H1 (cell line): ENCODE measurements around the gene DRC7. TPM values are rescaled to one million over a fixed set of nuclear protein-coding genes. Genes with fewer than 3 reads are reported as not detected.

Experiments used
- HDAC2 ChIP-seq, 2 experiments: fragments of 300-600 bp in 1 of 2; sonication (generic) in 1 of 2; IDR thresholded peaks; 2 replicates each; pipeline ENCODE4 v1.6.1; 2011 to 2012; ENCODE audit warnings: low read depth in 2 of 2, low read length in 2 of 2, mild to moderate bottlenecking in 2 of 2, moderate library complexity in 2 of 2, borderline replicate concordance in 1 of 2, inconsistent platforms in 1 of 2
- HDAC6 ChIP-seq: IDR thresholded peaks from one replicate; pipeline ENCODE4 v1.7.1; 2012; ENCODE audit warnings: low read depth, mild to moderate bottlenecking, inconsistent platforms, low read length, moderate library complexity
- KDM1A ChIP-seq: fragments of 200-600, 300-600 bp; sonication (generic); IDR thresholded peaks from 2 replicates; pipeline ENCODE4 v1.7.1; 2016; ENCODE audit warnings: mild to moderate bottlenecking, low read length, borderline replicate concordance
- NANOG ChIP-seq: IDR thresholded peaks from 2 replicates; pipeline ENCODE4 v1.6.1; 2011; ENCODE audit warnings: low read length, low read depth, mild to moderate bottlenecking, inconsistent platforms; ENCODE audit not compliant: insufficient read depth, poor library complexity, severe bottlenecking
- RFX5 ChIP-seq: IDR thresholded peaks from 2 replicates; pipeline ENCODE4 v1.6.1; 2011; ENCODE audit warnings: low read depth, low read length, improper control_type of control experiment, borderline replicate concordance
- polyA plus RNA-seq, 7 experiments: library from polyadenylated mRNA; depleted of rRNA in 3 of 7; stranded (reverse) in 5 of 7; unstranded in 2 of 7; fragments of >200 nt in 5 of 7; fragments of 200-250 nt in 2 of 7; gene quantifications; 1 replicate in 5 of 7; 2 replicates in 1 of 7; 4 replicates in 1 of 7; pipeline versions ENCODE4 v1.2.1 to v1.2.3, GENCODE V29; 2011 to 2013; ENCODE audit warnings: missing spikeins in 2 of 7, mixed read lengths in 2 of 7
- total RNA-seq: library from RNA; stranded (reverse); fragmentation: NEBNext Ultra II Directional; extraction: Animal tissue kit (Norgen Biotek cat#: 25700); gene quantifications from 2 replicates; pipeline ENCODE4 v1.2.1, GENCODE V29; 2021
- TF ChIP-seq, protein P1 (sequence below): fragments of 300-600 bp; sonication (generic); IDR thresholded peaks from 2 replicates; pipeline ENCODE4 v1.7.1; 2012; ENCODE audit warnings: low read length, moderate library complexity, mild to moderate bottlenecking, inconsistent platforms; ENCODE audit not compliant: insufficient replicate concordance
- TF ChIP-seq, protein P2 (sequence below): IDR thresholded peaks from 2 replicates; pipeline ENCODE4 v1.6.1; 2012; ENCODE audit warnings: low read length, inconsistent platforms

The DRC7 gene
- total and polyA plus RNA-seq, 2 of the 8 experiments (the other 6 are each of a cell fraction or from before 2014, with no cell fraction given): 0.14 TPM; not detected in 1

DNA sequence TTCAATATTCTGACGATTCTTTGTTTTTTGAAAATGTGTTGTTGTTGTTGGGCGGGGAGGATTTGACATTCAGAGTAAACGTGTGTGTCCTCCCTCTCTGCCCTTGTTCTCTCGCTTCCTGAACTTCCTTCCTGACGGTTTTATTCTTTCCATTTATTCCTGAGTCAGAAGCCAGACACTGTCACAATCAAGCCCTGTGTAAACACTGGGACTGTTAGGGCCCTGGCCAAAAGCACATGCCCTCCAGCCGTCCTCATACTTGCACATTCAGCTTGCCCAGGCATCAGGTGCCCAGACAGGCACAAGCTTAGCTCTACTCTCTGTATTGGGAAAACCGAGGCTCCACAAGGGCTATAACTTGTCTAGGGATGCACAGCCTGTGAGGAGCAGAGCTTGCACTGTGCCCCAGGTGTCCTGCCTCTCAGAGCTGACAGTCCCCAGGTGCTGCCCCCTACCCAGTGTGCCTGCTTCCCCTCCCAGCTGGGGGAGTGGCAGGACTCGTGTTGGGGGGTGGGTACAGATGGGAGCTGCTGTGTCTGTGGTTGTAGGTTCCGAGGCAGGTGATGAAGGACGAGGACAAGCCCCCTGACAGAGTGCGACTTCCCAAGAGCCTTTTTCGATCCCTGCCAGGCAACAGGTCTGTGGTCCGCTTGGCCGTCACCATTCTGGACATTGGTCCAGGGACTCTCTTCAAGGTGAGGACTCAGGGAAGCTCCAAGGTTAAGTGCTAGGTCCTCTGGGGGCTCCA, 16.8 kb upstream of the DRC7 start (continued):
- TF ChIP-seq, protein P1, sequence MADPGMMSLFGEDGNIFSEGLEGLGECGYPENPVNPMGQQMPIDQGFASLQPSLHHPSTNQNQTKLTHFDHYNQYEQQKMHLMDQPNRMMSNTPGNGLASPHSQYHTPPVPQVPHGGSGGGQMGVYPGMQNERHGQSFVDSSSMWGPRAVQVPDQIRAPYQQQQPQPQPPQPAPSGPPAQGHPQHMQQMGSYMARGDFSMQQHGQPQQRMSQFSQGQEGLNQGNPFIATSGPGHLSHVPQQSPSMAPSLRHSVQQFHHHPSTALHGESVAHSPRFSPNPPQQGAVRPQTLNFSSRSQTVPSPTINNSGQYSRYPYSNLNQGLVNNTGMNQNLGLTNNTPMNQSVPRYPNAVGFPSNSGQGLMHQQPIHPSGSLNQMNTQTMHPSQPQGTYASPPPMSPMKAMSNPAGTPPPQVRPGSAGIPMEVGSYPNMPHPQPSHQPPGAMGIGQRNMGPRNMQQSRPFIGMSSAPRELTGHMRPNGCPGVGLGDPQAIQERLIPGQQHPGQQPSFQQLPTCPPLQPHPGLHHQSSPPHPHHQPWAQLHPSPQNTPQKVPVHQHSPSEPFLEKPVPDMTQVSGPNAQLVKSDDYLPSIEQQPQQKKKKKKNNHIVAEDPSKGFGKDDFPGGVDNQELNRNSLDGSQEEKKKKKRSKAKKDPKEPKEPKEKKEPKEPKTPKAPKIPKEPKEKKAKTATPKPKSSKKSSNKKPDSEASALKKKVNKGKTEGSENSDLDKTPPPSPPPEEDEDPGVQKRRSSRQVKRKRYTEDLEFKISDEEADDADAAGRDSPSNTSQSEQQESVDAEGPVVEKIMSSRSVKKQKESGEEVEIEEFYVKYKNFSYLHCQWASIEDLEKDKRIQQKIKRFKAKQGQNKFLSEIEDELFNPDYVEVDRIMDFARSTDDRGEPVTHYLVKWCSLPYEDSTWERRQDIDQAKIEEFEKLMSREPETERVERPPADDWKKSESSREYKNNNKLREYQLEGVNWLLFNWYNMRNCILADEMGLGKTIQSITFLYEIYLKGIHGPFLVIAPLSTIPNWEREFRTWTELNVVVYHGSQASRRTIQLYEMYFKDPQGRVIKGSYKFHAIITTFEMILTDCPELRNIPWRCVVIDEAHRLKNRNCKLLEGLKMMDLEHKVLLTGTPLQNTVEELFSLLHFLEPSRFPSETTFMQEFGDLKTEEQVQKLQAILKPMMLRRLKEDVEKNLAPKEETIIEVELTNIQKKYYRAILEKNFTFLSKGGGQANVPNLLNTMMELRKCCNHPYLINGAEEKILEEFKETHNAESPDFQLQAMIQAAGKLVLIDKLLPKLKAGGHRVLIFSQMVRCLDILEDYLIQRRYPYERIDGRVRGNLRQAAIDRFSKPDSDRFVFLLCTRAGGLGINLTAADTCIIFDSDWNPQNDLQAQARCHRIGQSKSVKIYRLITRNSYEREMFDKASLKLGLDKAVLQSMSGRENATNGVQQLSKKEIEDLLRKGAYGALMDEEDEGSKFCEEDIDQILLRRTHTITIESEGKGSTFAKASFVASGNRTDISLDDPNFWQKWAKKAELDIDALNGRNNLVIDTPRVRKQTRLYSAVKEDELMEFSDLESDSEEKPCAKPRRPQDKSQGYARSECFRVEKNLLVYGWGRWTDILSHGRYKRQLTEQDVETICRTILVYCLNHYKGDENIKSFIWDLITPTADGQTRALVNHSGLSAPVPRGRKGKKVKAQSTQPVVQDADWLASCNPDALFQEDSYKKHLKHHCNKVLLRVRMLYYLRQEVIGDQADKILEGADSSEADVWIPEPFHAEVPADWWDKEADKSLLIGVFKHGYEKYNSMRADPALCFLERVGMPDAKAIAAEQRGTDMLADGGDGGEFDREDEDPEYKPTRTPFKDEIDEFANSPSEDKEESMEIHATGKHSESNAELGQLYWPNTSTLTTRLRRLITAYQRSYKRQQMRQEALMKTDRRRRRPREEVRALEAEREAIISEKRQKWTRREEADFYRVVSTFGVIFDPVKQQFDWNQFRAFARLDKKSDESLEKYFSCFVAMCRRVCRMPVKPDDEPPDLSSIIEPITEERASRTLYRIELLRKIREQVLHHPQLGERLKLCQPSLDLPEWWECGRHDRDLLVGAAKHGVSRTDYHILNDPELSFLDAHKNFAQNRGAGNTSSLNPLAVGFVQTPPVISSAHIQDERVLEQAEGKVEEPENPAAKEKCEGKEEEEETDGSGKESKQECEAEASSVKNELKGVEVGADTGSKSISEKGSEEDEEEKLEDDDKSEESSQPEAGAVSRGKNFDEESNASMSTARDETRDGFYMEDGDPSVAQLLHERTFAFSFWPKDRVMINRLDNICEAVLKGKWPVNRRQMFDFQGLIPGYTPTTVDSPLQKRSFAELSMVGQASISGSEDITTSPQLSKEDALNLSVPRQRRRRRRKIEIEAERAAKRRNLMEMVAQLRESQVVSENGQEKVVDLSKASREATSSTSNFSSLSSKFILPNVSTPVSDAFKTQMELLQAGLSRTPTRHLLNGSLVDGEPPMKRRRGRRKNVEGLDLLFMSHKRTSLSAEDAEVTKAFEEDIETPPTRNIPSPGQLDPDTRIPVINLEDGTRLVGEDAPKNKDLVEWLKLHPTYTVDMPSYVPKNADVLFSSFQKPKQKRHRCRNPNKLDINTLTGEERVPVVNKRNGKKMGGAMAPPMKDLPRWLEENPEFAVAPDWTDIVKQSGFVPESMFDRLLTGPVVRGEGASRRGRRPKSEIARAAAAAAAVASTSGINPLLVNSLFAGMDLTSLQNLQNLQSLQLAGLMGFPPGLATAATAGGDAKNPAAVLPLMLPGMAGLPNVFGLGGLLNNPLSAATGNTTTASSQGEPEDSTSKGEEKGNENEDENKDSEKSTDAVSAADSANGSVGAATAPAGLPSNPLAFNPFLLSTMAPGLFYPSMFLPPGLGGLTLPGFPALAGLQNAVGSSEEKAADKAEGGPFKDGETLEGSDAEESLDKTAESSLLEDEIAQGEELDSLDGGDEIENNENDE: no peak
- no peak for TF ChIP-seq HDAC6
- no peak for TF ChIP-seq NANOG
- no peak for TF ChIP-seq KDM1A
- TF ChIP-seq HDAC2 (IDR thresholded peaks at IDR 0.05; ENCODE audit: borderline replicate concordance in 1 of 2, low read depth in 2 of 2, low read length in 2 of 2): no peak
- TF ChIP-seq, protein P2, sequence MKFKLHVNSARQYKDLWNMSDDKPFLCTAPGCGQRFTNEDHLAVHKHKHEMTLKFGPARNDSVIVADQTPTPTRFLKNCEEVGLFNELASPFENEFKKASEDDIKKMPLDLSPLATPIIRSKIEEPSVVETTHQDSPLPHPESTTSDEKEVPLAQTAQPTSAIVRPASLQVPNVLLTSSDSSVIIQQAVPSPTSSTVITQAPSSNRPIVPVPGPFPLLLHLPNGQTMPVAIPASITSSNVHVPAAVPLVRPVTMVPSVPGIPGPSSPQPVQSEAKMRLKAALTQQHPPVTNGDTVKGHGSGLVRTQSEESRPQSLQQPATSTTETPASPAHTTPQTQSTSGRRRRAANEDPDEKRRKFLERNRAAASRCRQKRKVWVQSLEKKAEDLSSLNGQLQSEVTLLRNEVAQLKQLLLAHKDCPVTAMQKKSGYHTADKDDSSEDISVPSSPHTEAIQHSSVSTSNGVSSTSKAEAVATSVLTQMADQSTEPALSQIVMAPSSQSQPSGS: no peak
- TF ChIP-seq RFX5: no peak
